Astrocyte (in vitro differentiated cells and primary cell): Measurements from ENCODE around the gene OR4M2. TPM values are rescaled to one million over a fixed set of nuclear protein-coding genes. Genes with fewer than 3 reads are reported as not detected.

ENCODE experiments used
- total RNA-seq: library from RNA; stranded (reverse); gene quantifications from 2 replicates; pipeline ENCODE4 v1.2.1, GENCODE V29; 2021

The OR4M2 gene
- total RNA-seq, 1 donor from 2014 or later = not detected

Other genes starting within 250 kb of the OR4M2 start
- not detected in 2 replicates for gene POTEB, start 202.8 kb upstream of the OR4M2 start, total RNA-seq